Dendritic cell treated with granulocyte-macrophage colony-stimulating factor and Interleukin-4, amounts not matched to agents 40 ng/mL and 50 ng/mL, for 4 days (primary cell): ENCODE data around the gene CACNA2D2.

Experiments
- H3K27ac Mint-ChIP-seq: one replicate; pipeline ENCODE4 v1.8.0; 2022; ENCODE audit warnings: mild to moderate bottlenecking, mixed read lengths
- H3K27me3 Mint-ChIP-seq: one replicate; pipeline ENCODE4 v1.8.0; 2022; ENCODE audit warnings: mild to moderate bottlenecking, mixed read lengths
- H3K36me3 Mint-ChIP-seq: one replicate; pipeline ENCODE4 v1.8.0; 2022; ENCODE audit warnings: low read depth, mixed read lengths
- H3K4me1 Mint-ChIP-seq: one replicate; pipeline ENCODE4 v1.8.0; 2022; ENCODE audit warnings: low read depth, mixed read lengths
- H3K4me3 Mint-ChIP-seq: one replicate; pipeline ENCODE4 v1.8.0; 2022; ENCODE audit warnings: mild to moderate bottlenecking, moderate library complexity, mixed read lengths
- H3K9me3 Mint-ChIP-seq: one replicate; pipeline ENCODE4 v1.8.0; 2022; ENCODE audit warnings: mixed read lengths
- intact Hi-C: fragments of 100-400 bp; cut with micrococcal nuclease; formaldehyde crosslinking; loops from one replicate; pipeline ENCODE4 v1.15.0; 2022

Gene CACNA2D2

DNA sequence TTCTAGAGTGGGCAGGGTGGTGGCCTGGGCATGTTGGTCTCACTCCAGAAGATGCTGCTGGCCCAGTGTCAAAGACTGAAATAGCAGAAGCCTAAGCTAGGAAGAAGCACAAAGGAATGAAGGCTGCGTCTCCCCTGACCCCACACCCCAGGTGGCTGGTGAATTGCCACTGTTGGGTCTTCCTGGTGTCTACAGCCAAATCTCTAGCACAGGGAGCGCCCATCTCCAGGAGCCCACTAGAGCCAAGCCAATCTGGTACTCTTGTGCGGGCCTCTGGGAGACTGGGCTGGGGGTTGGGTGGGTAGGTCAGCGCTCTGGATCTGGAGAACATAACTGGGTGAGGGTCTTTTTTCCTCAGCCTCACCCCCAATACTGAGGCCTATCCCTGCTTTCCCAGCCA, 176.3 kb downstream of the CACNA2D2 start:
- H3K4me3 Mint-ChIP-seq, result peak overlapping the region; percentile 75
- peaks cover 71% of the 10 kb centered on the region for H3K4me1 Mint-ChIP-seq
- intact Hi-C loops, result no loop called here
- no peaks in the 10 kb centered on the region for H3K27me3 Mint-ChIP-seq
- peaks cover 61% of the 10 kb centered on the region for H3K36me3 Mint-ChIP-seq
- peak overlapping the region; percentile 76 for H3K27ac Mint-ChIP-seq
- H3K9me3 Mint-ChIP-seq, result no peaks in the 10 kb centered on the region

DNA sequence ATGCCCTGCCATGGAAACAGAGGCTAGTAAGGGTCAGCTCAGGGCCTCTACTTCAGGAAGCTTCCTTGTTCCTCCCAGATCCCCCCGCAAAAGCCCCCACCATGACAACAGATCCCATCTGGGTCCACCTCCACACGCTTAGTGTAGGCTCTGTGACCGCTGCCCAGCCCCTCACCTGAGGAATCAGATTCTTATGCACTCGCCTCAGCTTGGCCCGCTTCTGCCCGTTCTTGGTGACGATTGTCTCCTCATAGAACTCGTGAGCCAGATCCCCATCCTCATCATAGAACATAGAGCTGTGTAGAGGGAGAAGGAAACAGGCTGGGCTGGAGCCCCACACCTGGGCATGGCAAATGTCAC, 177.3 kb downstream of the CACNA2D2 start:
- no peaks in the 10 kb centered on the region for H3K27me3 Mint-ChIP-seq
- intact Hi-C loops, result no loop called here
- no peaks in the 10 kb centered on the region for H3K9me3 Mint-ChIP-seq
- H3K4me1 Mint-ChIP-seq, result peaks cover 71% of the 10 kb centered on the region
- no peak overlapping the region for H3K4me3 Mint-ChIP-seq
- peaks cover 51% of the 10 kb centered on the region for H3K36me3 Mint-ChIP-seq
- peak overlapping the region; percentile 97 for H3K27ac Mint-ChIP-seq

DNA sequence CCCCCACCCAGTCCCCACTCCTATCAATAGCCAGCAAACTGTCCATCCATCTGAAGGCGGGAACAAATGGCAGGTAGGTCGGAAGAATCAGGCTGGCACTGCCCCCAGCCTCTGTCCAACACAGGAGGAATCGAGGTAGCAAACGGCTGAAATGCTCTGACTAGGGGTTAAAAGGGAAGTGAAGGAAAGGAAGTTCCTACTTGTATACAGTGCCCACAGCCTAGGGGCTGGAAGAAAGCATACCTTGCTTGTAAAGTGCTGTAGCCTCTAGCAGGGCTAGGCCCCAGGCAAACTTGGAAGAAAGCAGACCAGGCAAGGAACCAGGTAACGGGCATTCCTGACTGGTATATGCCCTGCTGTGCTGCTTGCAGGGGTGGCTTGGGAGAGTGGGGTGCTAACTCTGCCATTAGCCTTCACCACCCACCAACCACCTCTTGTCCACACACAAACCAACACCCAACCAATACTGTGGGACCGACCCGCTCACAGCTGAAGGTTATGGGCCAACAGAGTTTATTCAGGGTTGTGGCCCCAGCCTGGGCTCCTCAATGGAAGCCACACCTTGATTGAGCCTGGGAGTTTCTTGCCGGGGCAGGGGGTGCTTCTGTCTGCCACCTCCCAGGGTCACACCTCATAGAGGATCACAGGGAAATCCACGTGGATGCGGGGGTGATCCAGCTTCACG, 177.8 kb downstream of the CACNA2D2 start:
- peaks cover 70% of the 10 kb centered on the region for H3K4me1 Mint-ChIP-seq
- no peaks in the 10 kb centered on the region for H3K27me3 Mint-ChIP-seq
- H3K9me3 Mint-ChIP-seq, result no peaks in the 10 kb centered on the region
- intact Hi-C loops, result no loop called here
- H3K36me3 Mint-ChIP-seq, result peaks cover 47% of the 10 kb centered on the region
- H3K27ac Mint-ChIP-seq, result peak overlapping the region; percentile 97
- H3K4me3 Mint-ChIP-seq, result no peak overlapping the region

DNA sequence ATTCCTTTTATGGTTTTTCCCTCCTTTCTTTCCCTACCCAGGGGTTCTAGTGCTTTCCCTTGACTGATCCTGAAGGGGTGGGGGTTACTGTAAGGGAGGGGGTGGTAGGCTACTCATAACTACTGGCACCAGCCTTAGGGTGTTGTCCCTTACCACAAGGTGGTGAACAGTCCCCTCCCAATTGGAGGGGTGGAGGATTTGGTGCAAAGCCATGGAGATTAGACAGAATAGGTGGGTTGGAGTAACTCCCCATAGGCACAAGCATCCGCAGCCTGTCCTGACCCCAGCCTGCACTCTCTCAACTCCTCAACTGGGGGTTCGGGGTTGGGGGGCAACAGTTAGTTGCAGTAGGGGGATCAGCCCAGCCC, 178.3 kb downstream of the CACNA2D2 start:
- peak overlapping the region; percentile 97 for H3K27ac Mint-ChIP-seq

GRCh38 chr3:50324351-50325112, 178.9 kb downstream of the CACNA2D2 start:
- Mint-ChIP-seq H3K27me3 (no peaks in the 10 kb centered on the region), H3K4me3 (no peak overlapping the region), H3K4me1 (peaks cover 70% of the 10 kb centered on the region), H3K9me3 (no peaks in the 10 kb centered on the region), H3K36me3 (peaks cover 47% of the 10 kb centered on the region), H3K27ac (peak overlapping the region; percentile 97)
- intact Hi-C loops, result loop anchor here (1.0 kb wide), 1 partner anchor 50 kb away; no protein-coding TSS in a partner anchor

More for the DNA sequence above, 178.3 kb downstream of the CACNA2D2 start:
- Mint-ChIP-seq H3K9me3 (no peaks in the 10 kb centered on the region), H3K36me3 (peaks cover 47% of the 10 kb centered on the region), H3K4me1 (peaks cover 70% of the 10 kb centered on the region), H3K4me3 (no peak overlapping the region), H3K27me3 (no peaks in the 10 kb centered on the region)
- intact Hi-C loops, result no loop called here

DNA sequence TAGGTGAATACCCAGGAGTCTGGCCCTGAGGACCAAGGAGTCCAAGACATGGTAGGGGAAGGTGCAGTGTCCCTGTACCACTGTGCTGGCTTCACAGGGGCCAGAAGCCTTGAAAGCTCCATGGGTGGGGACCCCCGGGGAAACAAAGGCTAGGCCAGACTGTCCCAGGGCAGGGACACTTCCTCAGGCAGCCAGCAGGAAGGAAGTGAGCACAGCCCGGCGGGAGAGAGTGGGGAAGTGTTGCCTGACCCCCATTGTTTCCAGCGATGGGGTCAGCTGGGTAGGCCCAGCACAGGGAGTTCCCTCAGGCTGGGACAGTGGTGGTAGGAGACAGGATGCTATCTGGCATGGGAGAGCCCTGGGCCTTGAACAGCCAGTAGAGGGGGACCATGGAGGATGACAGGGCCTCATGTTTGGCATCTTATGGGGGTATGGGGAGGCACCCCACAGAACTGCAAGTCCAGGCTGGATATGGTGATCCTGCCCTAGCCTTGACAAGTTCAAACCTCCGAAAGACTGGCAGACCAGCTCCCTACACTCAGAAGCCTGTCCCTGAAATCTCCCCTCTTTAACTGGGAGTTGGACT, 179.7 kb downstream of the CACNA2D2 start:
- Mint-ChIP-seq H3K27ac (peak overlapping the region; percentile 97), H3K9me3 (no peaks in the 10 kb centered on the region), H3K36me3 (peaks cover 47% of the 10 kb centered on the region), H3K4me1 (peaks cover 75% of the 10 kb centered on the region), H3K27me3 (no peaks in the 10 kb centered on the region), H3K4me3 (no peak overlapping the region)
- intact Hi-C loops, result loop anchor here (1.0 kb wide), 1 partner anchor 49 kb away; no protein-coding TSS in a partner anchor

DNA sequence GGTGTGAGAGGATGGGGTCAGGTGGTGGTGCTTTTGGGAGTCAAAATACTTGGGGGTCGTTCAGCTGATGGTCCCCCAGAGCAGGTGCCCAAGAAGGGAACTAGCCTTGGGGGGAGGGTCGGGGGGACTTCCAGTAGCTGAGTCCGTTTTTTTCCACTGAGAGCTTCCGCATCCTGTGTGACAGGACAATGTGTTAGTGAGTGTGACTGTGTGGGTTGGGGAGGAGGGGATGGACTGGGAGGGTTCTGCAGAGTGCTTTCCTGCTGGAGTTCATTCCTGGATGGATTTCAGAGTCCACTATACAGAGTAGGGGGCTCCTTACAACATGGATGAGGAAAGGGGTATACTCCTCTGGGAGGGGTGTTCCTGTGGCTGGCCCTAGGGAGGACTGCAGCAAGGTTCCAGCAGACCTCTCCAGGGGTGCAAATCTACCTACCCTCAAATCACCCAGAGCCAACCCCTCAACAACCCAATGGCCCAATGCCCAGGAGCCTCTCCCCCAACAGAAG, 180.3 kb downstream of the CACNA2D2 start:
- intact Hi-C loops, result no loop called here

DNA sequence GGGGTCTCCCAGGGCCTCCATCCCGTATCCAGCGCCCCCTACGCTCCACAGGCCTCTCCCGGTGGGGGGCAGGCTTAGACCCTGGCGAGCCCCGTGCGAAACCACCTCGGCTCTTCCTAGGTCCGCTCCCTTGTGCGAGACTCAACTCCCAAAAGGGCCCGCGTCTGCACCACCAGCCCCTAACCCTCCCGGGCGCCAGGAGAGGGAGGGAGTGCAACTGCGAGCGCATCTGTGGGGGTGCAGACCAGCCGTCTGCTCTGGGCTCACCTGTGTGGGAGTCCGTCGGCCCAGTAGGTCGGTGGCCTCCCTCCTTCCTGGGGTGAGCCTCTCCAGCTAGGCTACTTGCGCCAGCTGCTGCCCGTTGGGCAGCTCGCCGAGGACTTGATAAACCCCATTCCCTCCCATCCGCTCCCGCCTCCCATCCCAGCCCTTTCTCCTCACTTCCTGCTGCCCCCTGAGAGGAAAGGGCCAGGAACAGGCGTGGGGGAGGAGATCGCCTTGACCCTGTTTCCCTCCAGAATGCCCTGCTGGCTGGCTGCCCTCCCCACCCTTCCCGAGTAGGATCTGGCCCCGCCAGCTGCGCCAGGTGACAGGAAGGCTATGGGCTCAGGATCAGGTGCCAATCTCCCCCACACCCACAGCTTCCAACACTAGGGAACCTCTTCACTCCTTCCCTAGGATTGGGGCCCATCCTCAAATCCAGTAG, 180.9 kb downstream of the CACNA2D2 start, which contains the start of gene HYAL2:
Gene HYAL2 (minus strand): TSS at position 360 of the 706 bp plus-strand sequence. CDS start 2,256 bp downstream, outside the sequence.
- peak within 1 kb of the TSS; percentile 78 for H3K4me3 Mint-ChIP-seq
- intact Hi-C loops, result no loop called here
- H3K27me3 Mint-ChIP-seq, result no peaks in the 10 kb centered on the region
- no peaks in the 10 kb centered on the region for H3K9me3 Mint-ChIP-seq
- H3K36me3 Mint-ChIP-seq, result peaks cover 50% of the 10 kb centered on the region
- H3K4me1 Mint-ChIP-seq, result peaks cover 85% of the 10 kb centered on the region
- peak within 1 kb of the TSS; percentile 97 for H3K27ac Mint-ChIP-seq

More for the DNA sequence above, 180.3 kb downstream of the CACNA2D2 start:
- peaks cover 51% of the 10 kb centered on the region for H3K36me3 Mint-ChIP-seq
- no peaks in the 10 kb centered on the region for H3K9me3 Mint-ChIP-seq
- peak overlapping the region; percentile 78 for H3K4me3 Mint-ChIP-seq
- peaks cover 81% of the 10 kb centered on the region for H3K4me1 Mint-ChIP-seq
- H3K27me3 Mint-ChIP-seq, result no peaks in the 10 kb centered on the region
- H3K27ac Mint-ChIP-seq, result peak overlapping the region; percentile 97

- H3K9me3 Mint-ChIP-seq, result no peaks in the 10 kb centered on the region
These were observed 181.4 kb downstream of the CACNA2D2 start for GRCh38 chr3:50322115-50322385.

GRCh38 chr3:50321336-50322114, 181.9 kb downstream of the CACNA2D2 start:
- intact Hi-C loops, result loop anchor here (1.0 kb wide), 1 partner anchor 22 kb away; the partner anchor contains the start of genes HYAL3 and NAA80
- Mint-ChIP-seq H3K36me3 (peaks cover 58% of the 10 kb centered on the region), H3K4me3 (peak overlapping the region; percentile 78), H3K4me1 (peaks cover 83% of the 10 kb centered on the region), H3K9me3 (no peaks in the 10 kb centered on the region), H3K27me3 (no peaks in the 10 kb centered on the region), H3K27ac (peak overlapping the region; percentile 97)

More at GRCh38 chr3:50322115-50322385, 181.4 kb downstream of the CACNA2D2 start:
- no peaks in the 10 kb centered on the region for H3K27me3 Mint-ChIP-seq
- intact Hi-C loops, result no loop called here
- peak overlapping the region; percentile 78 for H3K4me3 Mint-ChIP-seq
- H3K27ac Mint-ChIP-seq, result peak overlapping the region; percentile 97
- peaks cover 83% of the 10 kb centered on the region for H3K4me1 Mint-ChIP-seq
- peaks cover 54% of the 10 kb centered on the region for H3K36me3 Mint-ChIP-seq

GRCh38 chr3:50320853-50321335, 182.5 kb downstream of the CACNA2D2 start:
- Mint-ChIP-seq H3K36me3 (peaks cover 58% of the 10 kb centered on the region), H3K4me1 (peaks cover 81% of the 10 kb centered on the region), H3K27me3 (no peaks in the 10 kb centered on the region), H3K9me3 (no peaks in the 10 kb centered on the region), H3K27ac (peak overlapping the region; percentile 97), H3K4me3 (peak overlapping the region; percentile 78)
- intact Hi-C loops, result loop anchor here (1.0 kb wide), 1 partner anchor 22 kb away; the partner anchor contains the start of genes HYAL3 and NAA80

- peaks cover 76% of the 10 kb centered on the region for H3K4me1 Mint-ChIP-seq
- H3K27ac Mint-ChIP-seq, result peak overlapping the region; percentile 97
- peak overlapping the region; percentile 78 for H3K4me3 Mint-ChIP-seq
- peaks cover 57% of the 10 kb centered on the region for H3K36me3 Mint-ChIP-seq
- no peaks in the 10 kb centered on the region for H3K9me3 Mint-ChIP-seq
- H3K27me3 Mint-ChIP-seq, result no peaks in the 10 kb centered on the region
- intact Hi-C loops, result no loop called here
These were observed 183.4 kb downstream of the CACNA2D2 start for GRCh38 chr3:50319894-50320625.
